GM18907 (cell line): Measurements from ENCODE around the gene WTAP.

Experiments used
- ATAC-seq: cut with Tn5 transposase; IDR thresholded peaks from one replicate; pipeline ENCODE4 v1.9.1; 2021; ENCODE audit warnings: mild to moderate bottlenecking, moderate library complexity; ENCODE audit not compliant: unreplicated experiment

The WTAP gene

DNA sequence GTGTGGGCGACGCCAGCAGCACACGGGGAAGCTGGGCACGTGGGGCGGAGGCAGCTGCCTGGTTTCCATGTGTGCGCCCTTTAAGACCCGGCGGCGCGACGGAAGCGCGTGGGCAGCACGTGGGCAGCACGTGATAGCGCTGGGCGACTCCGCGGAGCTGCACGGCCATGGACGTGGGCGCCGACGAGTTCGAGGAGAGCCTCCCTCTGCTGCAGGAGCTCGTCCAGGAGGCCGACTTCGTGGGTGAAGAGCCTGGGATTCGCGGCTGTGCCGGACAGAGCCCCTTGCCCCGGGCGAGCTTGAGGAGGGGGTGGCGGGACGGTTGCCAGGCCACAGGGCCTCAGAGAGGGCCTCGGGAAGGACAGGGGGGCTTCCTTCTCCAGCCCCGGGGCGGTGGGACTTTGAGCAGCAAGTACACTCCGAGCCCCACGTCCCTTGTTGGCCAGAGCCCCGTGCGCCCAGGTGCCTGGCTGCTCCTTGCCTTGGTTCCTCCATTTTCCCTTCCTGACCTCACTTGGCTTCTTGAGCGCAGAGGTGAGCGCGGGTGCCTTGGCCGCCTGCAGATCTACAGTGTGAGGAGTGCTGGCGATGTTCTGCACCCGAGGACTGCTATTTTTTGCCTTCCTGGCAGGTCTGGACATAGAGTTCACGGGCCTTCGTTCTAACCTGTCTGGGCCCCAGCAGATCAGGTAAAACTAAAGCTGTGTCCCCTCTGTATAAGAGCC lies 73.0 kb downstream of the WTAP start, which contains the start of gene PNLDC1:
TSS of gene PNLDC1 (plus strand) at position 136 of the 725 bp plus-strand sequence. CDS start at position 168, 32 bp downstream.
- ATAC-seq = no peak

DNA sequence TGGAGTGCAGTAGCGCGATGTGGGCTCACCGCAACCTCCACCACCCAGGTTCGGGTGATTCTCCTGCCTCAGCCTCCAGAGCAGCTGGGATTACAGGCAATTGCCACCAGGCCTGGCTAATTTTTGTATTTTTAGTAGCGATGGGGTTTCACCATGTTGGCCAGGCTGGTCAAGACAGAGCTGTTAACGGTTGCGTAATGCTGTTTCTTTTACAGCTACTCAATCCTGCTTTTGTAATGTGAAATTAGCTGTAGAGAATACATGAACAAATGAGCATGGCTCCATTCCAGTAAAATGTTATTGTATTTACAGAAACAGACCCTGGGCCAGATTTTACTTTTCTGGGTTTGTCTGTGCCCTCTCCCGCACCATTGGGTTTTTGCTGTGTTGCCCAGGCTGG lies 74.6 kb downstream of the WTAP start:
- ATAC-seq = no peak

DNA sequence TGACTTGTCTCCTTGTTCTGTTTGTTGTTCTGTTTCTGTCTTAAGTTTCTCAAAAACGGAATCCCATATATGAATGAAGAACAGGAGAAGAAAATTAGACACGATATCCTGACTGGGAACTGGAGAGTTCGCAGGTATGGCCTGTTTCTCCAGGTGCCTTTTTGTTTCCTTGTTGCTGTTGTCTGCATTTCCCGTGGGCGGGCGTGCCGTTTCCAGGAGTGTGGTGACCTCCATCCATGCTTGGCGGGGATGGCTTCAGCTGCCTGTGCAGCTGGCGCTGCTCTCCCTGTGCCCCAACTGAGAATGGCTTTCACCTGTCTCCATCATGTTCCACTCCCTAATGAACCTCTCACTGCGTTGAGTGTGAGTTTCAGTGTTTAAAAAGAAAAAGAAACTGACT lies 77.2 kb downstream of the WTAP start:
- no peak for ATAC-seq

DNA sequence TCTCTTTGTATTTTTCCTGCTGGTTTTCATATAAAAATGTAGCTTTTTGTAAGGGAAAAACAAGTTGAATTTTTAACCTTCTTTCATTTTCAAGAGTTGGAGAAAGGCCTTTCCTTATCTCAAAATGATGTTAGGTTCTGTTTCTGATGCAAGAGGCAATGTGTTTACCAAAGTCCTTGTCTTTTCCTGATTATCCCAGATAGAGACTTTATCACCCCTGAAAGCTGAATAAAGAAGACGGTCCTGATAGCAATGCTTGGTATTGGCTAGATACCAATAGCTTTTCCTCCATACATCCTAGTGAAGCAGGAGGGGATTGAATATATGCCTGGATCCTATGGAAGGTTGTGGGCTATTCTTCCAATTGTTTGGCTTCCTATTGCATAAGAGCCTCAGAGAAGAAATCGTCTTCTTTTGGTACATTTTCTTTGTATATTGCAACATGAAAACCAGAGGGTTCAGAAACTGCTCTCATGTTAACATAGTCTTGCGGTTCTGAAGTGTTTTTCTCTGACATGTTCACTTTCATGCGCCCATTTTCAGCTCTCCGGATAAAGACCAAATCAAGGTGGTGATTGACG lies 78.2 kb downstream of the WTAP start:
- no peak for ATAC-seq
